Neural progenitor cell (in vitro differentiated cells): ENCODE data around the gene GPR132. TPM values are rescaled to one million over a fixed set of nuclear protein-coding genes. Genes with fewer than 3 reads are reported as not detected.
"Not testable (repeated sequence)": the region's sequence is repeated elsewhere in the genome, so short reads cannot be mapped to it uniquely, and the experiment has no call there.

Experiments
- DNase-seq: peaks from one replicate; pipeline ENCODE4 v3.0.0-alpha.2; 2016; ENCODE audit warnings: low spot score
- H2AFZ ChIP-seq: fragments of 200-600 bp; sonication (generic); replicated peaks from 2 replicates; pipeline ENCODE4 v1.6.1; 2016; ENCODE audit warnings: antibody characterized with exemption
- H3F3A ChIP-seq: fragments of 200-600 bp; sonication (generic); 2 replicates; pipeline ENCODE4 v1.6.1; 2016; ENCODE audit warnings: antibody characterized with exemption, low read depth
- H3K27ac ChIP-seq: fragments of 200-600 bp; sonication (generic); 2 replicates; pipeline ENCODE4 v1.5.1; 2016; ENCODE audit warnings: mild to moderate bottlenecking
- H3K27me3 ChIP-seq: fragments of 200-600 bp; sonication (generic); 2 replicates; pipeline ENCODE4 v1.6.1; 2016; ENCODE audit warnings: mild to moderate bottlenecking, moderate library complexity
- H3K36me3 ChIP-seq: fragments of 200-600 bp; sonication (generic); 2 replicates; pipeline ENCODE4 v1.5.1; 2016
- H3K4me1 ChIP-seq: fragments of 200-600 bp; sonication (generic); 2 replicates; pipeline ENCODE4 v1.6.1; 2016; ENCODE audit warnings: mixed run types
- H3K4me2 ChIP-seq: fragments of 200-600 bp; sonication (generic); 2 replicates; pipeline ENCODE4 v1.6.1; 2016
- H3K4me3 ChIP-seq: fragments of 200-600 bp; sonication (generic); 2 replicates; pipeline ENCODE4 v1.5.1; 2016
- H3K79me2 ChIP-seq: fragments of 200-600 bp; sonication (generic); 2 replicates; pipeline ENCODE4 v1.6.1; 2016; ENCODE audit warnings: low read depth
- H3K9ac ChIP-seq: fragments of 200-600 bp; sonication (generic); 2 replicates; pipeline ENCODE4 v1.6.1; 2016
- H3K9me3 ChIP-seq: fragments of 200-600 bp; sonication (generic); 2 replicates; pipeline ENCODE4 v1.5.1; 2016; ENCODE audit warnings: low read depth
- H4K20me1 ChIP-seq: fragments of 200-600 bp; sonication (generic); 2 replicates; pipeline ENCODE4 v1.6.1; 2016; ENCODE audit warnings: low read depth
- H3K27ac Mint-ChIP-seq: 3 replicates; pipeline ENCODE4 v1.8.0; 2021; ENCODE audit warnings: mixed read lengths
- H3K27me3 Mint-ChIP-seq: 2 replicates; pipeline ENCODE4 v1.8.0; 2022; ENCODE audit warnings: low read depth, mild to moderate bottlenecking, inconsistent platforms, moderate library complexity, mixed read lengths; ENCODE audit not compliant: insufficient read depth
- H3K36me3 Mint-ChIP-seq: 3 replicates; pipeline ENCODE4 v1.8.0; 2021; ENCODE audit warnings: mixed read lengths
- H3K4me1 Mint-ChIP-seq: 3 replicates; pipeline ENCODE4 v1.8.0; 2021; ENCODE audit warnings: mixed read lengths
- H3K4me3 Mint-ChIP-seq: 3 replicates; pipeline ENCODE4 v1.8.0; 2021; ENCODE audit warnings: mild to moderate bottlenecking, moderate library complexity, mixed read lengths
- H3K9me3 Mint-ChIP-seq: 3 replicates; pipeline ENCODE4 v1.8.0; 2020; ENCODE audit warnings: mixed read lengths
- EZH2 ChIP-seq: fragments of 200-600 bp; sonication (generic); IDR thresholded peaks from 2 replicates; pipeline ENCODE4 v1.6.1; 2017; ENCODE audit warnings: antibody characterized with exemption, mild to moderate bottlenecking, moderate library complexity
- EZH2phosphoT487 ChIP-seq: fragments of 200-600 bp; sonication (generic); IDR thresholded peaks from 2 replicates; pipeline ENCODE4 v1.6.1; 2017; ENCODE audit warnings: antibody characterized with exemption
- total RNA-seq: library from RNA; depleted of rRNA; stranded (reverse); fragments of >200 nt; gene quantifications from 2 replicates; pipeline ENCODE4 v1.2.3, GENCODE V29; 2015; ENCODE audit warnings: low replicate concordance
- TF ChIP-seq, protein P1 (sequence below): fragments of 200-600 bp; sonication (generic); IDR thresholded peaks from 2 replicates; pipeline ENCODE4 v1.5.1; 2017; ENCODE audit warnings: antibody characterized with exemption, mild to moderate bottlenecking

Gene GPR132
- total RNA-seq, 1 donor from 2014 or later: 0.51 TPM

DNA sequence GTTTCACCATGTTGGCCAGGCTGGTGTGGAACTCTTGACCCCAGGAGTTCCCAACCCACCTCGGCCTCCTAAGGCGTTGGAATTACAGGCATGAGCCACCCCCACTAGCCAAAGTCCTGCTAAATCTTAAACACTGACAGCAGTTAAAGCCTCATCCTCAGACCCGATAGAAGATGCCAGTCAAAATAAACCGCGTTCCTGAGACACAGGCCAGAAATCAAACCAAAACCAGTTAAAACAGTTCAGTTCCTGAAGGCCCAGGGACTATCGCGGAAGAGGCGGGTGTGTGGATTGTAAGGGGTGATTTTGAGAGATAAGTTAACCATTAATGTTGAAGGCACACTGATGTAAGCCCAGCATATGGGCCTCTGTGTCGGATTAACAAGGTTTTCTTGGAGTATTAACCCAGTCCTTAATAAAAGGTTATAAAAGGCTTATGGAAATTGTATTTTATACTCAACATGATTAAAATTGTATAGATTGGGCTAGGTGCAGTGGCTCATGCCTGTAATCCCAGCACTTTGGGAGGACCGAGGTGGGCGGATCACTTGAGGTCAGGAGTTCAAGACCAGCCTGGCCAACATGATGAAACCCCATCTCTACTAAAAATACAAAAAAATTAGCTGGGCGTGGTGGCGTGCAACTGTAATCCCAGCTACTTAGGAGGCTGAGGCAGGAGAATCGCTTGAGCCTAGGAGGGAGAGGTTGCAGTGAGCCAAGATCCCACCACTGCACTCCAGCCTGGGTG lies 25.6 kb downstream of the GPR132 start:
- Mint-ChIP-seq H3K4me3 (peak overlapping the region; percentile 60), H3K27me3 (peaks cover 7% of the 10 kb centered on the region), H3K36me3 (no peaks in the 10 kb centered on the region), H3K4me1 (peaks cover 22% of the 10 kb centered on the region), H3K27ac (peak overlapping the region; percentile 18), H3K9me3 (peaks cover 3% of the 10 kb centered on the region)
- Histone ChIP-seq H3K27ac (no peak overlapping the region), H3K9ac (no peak overlapping the region), H3F3A (peaks cover 9% of the 10 kb centered on the region), H3K9me3 (no peaks in the 10 kb centered on the region), H2AFZ (no peak overlapping the region), H3K36me3 (no peaks in the 10 kb centered on the region), H3K79me2 (no peaks in the 10 kb centered on the region), H3K4me2 (no peak overlapping the region), H3K27me3 (peaks cover 17% of the 10 kb centered on the region), H4K20me1 (no peaks in the 10 kb centered on the region), H3K4me1 (peaks cover 5% of the 10 kb centered on the region), H3K4me3 (no peak overlapping the region)
- DNase-seq: no peak
- TF ChIP-seq EZH2 (no peak), EZH2phosphoT487 (no peak)
- TF ChIP-seq, protein P1, sequence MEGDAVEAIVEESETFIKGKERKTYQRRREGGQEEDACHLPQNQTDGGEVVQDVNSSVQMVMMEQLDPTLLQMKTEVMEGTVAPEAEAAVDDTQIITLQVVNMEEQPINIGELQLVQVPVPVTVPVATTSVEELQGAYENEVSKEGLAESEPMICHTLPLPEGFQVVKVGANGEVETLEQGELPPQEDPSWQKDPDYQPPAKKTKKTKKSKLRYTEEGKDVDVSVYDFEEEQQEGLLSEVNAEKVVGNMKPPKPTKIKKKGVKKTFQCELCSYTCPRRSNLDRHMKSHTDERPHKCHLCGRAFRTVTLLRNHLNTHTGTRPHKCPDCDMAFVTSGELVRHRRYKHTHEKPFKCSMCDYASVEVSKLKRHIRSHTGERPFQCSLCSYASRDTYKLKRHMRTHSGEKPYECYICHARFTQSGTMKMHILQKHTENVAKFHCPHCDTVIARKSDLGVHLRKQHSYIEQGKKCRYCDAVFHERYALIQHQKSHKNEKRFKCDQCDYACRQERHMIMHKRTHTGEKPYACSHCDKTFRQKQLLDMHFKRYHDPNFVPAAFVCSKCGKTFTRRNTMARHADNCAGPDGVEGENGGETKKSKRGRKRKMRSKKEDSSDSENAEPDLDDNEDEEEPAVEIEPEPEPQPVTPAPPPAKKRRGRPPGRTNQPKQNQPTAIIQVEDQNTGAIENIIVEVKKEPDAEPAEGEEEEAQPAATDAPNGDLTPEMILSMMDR: no peak

DNA sequence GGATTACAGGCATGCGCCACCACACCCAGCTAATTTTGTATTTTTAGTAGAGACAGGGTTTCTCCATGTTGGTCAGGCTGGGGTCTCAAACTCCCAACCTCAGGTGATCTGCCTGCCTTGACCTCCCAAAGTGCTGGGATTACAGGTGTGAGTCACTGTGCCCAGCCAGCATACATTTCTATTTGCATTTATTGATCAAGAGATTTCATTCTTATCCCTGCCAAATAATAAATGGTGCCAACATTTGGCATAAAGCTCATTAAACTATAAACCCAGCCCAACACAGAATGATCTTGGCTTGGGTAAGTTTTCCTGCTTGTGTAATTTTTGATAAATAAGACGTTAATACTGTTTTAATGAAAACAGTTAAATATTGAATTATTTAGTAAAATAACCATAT lies 29.6 kb downstream of the GPR132 start:
- H3K27me3 ChIP-seq: peaks cover 52% of the 10 kb centered on the region
- H3K9ac ChIP-seq, H3K4me1 ChIP-seq, DNase-seq, H3K4me3 ChIP-seq, H3K36me3 ChIP-seq, H3K9me3 Mint-ChIP-seq, H3K4me2 ChIP-seq, H3K36me3 Mint-ChIP-seq, H3K79me2 ChIP-seq, H3K9me3 ChIP-seq, H4K20me1 ChIP-seq, H3K27ac ChIP-seq, H2AFZ ChIP-seq, H3K4me3 Mint-ChIP-seq, H3K27ac Mint-ChIP-seq, H3F3A ChIP-seq: not testable (repeated sequence)
- peaks cover 15% of the 10 kb centered on the region for H3K4me1 Mint-ChIP-seq
- peaks cover 26% of the 10 kb centered on the region for H3K27me3 Mint-ChIP-seq

DNA sequence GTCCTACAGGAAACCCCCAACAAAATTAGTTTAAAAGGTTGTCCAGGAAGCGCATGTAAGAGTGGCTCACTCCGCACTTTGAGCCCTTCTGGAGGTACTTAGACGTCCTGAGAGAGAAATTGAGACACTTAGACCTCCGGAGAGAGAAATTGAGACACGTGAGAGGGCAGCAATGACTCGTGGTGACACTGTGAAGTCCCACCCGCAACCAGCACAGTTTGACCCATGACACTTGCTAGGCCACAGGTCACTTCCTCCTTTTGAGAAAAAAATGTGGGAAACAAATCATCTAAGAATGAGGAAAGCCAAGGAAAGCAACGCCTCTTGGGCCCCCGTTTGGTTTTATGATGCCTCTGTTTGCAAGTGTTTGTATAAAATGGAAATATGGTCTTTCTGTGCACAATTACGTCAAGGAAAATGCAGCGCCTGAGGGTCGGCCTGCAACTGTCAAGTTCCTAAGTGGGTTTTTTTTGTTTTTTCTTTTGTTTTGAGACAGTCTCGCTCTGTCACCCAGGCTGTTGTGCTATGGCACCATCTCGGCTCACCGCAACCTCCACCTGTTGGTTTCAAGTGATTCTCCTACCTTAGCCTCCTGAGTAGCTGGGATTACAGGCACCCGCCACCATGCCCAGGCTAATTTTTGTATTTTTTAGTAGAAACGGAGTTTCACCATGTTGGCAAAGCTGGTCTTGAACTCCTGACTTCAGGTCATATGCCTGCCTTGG lies 30.8 kb downstream of the GPR132 start:
- Mint-ChIP-seq H3K27me3 (peaks cover 26% of the 10 kb centered on the region), H3K27ac (no peak overlapping the region), H3K9me3 (peaks cover 4% of the 10 kb centered on the region), H3K4me3 (no peak overlapping the region), H3K4me1 (peaks cover 14% of the 10 kb centered on the region), H3K36me3 (no peaks in the 10 kb centered on the region)
- H3K36me3 ChIP-seq: no peaks in the 10 kb centered on the region
- no peaks in the 10 kb centered on the region for H4K20me1 ChIP-seq
- H3K79me2 ChIP-seq: no peaks in the 10 kb centered on the region
- no peak for DNase-seq
- H3K27me3 ChIP-seq: peaks cover 58% of the 10 kb centered on the region
- no peak overlapping the region for H3K9ac ChIP-seq
- no peaks in the 10 kb centered on the region for H3K9me3 ChIP-seq
- peaks cover 5% of the 10 kb centered on the region for H3K4me1 ChIP-seq
- no peak overlapping the region for H3K4me2 ChIP-seq
- no peak overlapping the region for H3K27ac ChIP-seq
- no peak overlapping the region for H3K4me3 ChIP-seq
- peaks cover 9% of the 10 kb centered on the region for H3F3A ChIP-seq
- no peak overlapping the region for H2AFZ ChIP-seq
- no peak for TF ChIP-seq EZH2
- TF ChIP-seq EZH2phosphoT487: no peak
- TF ChIP-seq, protein P1: no peak

DNA sequence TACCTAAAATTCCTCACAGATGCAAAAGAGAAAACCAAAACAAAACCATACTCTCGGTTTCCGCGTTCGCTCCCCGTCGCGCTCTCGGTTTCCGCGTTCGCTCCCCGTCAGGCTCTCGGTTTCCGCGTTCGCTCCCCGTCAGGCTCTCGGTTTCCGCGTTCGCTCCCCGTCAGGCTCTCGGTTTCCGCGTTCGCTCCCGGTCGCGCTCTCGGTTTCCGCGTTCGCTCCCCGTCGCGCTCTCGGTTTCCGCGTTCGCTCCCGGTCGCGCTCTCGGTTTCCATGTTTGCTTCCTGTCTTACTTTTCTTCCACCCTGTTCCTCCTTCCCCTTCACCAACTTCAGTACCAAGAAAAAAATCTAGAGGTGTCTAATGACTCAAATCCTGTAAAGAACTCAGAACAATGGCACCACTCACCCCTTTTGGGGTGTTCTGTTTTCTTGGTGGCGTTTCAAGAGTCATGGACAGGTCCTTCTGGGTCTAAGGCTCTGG lies 31.8 kb downstream of the GPR132 start:
- Histone ChIP-seq H3K27me3 (peaks cover 58% of the 10 kb centered on the region), H2AFZ (peak overlapping the region; percentile 38), H3K4me3 (peak overlapping the region; percentile 37), H3K4me2 (peak overlapping the region; percentile 54)
- H3K4me1 ChIP-seq, H4K20me1 ChIP-seq, H3F3A ChIP-seq, H3K27ac ChIP-seq, H3K9me3 ChIP-seq, H3K36me3 ChIP-seq, DNase-seq, H3K9ac ChIP-seq, H3K36me3 Mint-ChIP-seq, H3K9me3 Mint-ChIP-seq, H3K27ac Mint-ChIP-seq, H3K79me2 ChIP-seq, H3K4me1 Mint-ChIP-seq: not testable (repeated sequence)
- Mint-ChIP-seq H3K27me3 (peaks cover 26% of the 10 kb centered on the region), H3K4me3 (peak overlapping the region; percentile 38)
- TF ChIP-seq EZH2: peak; percentile 78
- TF ChIP-seq EZH2phosphoT487: peak; percentile 60

DNA sequence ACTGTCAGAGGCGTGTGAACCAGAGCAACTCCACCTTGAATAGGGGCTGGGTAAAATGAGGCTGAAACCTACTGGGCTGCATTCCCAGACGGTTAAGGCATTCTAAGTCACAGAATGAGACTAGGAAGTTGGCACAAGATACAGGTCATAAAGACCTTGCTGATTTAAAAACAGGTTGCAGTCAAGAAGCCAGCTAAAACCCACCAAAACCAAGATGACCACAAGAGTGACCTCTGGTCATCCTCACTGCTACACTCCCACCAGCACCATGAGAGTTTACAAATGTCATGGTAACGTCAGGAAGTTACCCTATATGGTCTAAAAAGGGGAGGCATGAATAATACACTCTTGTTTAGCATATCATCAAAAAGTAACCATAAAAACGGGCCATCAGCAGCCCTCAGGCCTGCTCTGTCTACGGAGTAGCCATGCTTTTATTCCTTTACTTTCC lies 32.8 kb downstream of the GPR132 start:
- H3K4me3 Mint-ChIP-seq, H3K9me3 ChIP-seq, H3K27ac ChIP-seq, H2AFZ ChIP-seq, H3K4me1 ChIP-seq, DNase-seq, H3K4me2 ChIP-seq, H3K79me2 ChIP-seq, H3F3A ChIP-seq, H3K4me1 Mint-ChIP-seq, H3K36me3 ChIP-seq, H3K9ac ChIP-seq, H3K9me3 Mint-ChIP-seq, H3K27ac Mint-ChIP-seq, H3K4me3 ChIP-seq, H4K20me1 ChIP-seq, H3K36me3 Mint-ChIP-seq: not testable (repeated sequence)
- peaks cover 61% of the 10 kb centered on the region for H3K27me3 ChIP-seq
- peaks cover 23% of the 10 kb centered on the region for H3K27me3 Mint-ChIP-seq
